NT2/D1 (cell line): Measurements from ENCODE around the gene GALNT14.
"Not testable (repeated sequence)": the region's sequence is repeated elsewhere in the genome, so short reads cannot be mapped to it uniquely, and the experiment has no call there.

Experiments
- DNase-seq: peaks from one replicate; pipeline ENCODE4 v3.0.0-alpha.2; 2011; ENCODE audit warnings: low read depth, low spot score
- H3K27me3 ChIP-seq: 2 replicates; pipeline ENCODE4 v1.6.0; 2011; ENCODE audit warnings: mild to moderate bottlenecking; ENCODE audit not compliant: insufficient read length, insufficient read depth
- H3K36me3 ChIP-seq: 2 replicates; pipeline ENCODE4 v1.6.1; 2011; ENCODE audit warnings: mild to moderate bottlenecking, low read length, mixed read lengths; ENCODE audit not compliant: insufficient read depth, insufficient read length
- H3K4me1 ChIP-seq: 2 replicates; pipeline ENCODE4 v1.5.1; 2011; ENCODE audit not compliant: insufficient read depth, insufficient read length
- H3K4me3 ChIP-seq: 2 replicates; pipeline ENCODE4 v1.5.1; 2011; ENCODE audit warnings: low read depth; ENCODE audit not compliant: insufficient read length
- H3K9ac ChIP-seq: 2 replicates; pipeline ENCODE4 v1.6.0; 2011; ENCODE audit warnings: low read depth; ENCODE audit not compliant: insufficient read length
- H3K9me3 ChIP-seq: 2 replicates; pipeline ENCODE4 v1.5.1; 2011; ENCODE audit warnings: mild to moderate bottlenecking, low read length; ENCODE audit not compliant: insufficient read depth
- SUZ12 ChIP-seq: IDR thresholded peaks from 2 replicates; pipeline ENCODE4 v1.6.1; 2011; ENCODE audit not compliant: insufficient read length, insufficient read depth; ENCODE audit errors: extremely low read depth
- YY1 ChIP-seq: IDR thresholded peaks from 2 replicates; pipeline ENCODE4 v1.6.1; 2011; ENCODE audit not compliant: insufficient read length, insufficient read depth
- ZNF274 ChIP-seq: IDR thresholded peaks from 2 replicates; pipeline ENCODE4 v1.6.1; 2011; ENCODE audit warnings: mild to moderate bottlenecking, low read depth, low read length

Gene GALNT14

GRCh38 chr2:30915486-30915885 is 222.8 kb downstream of the GALNT14 start:
- TF ChIP-seq ZNF274 (no peak), YY1 (no peak), SUZ12 (no peak)
- H3K9ac ChIP-seq: no peak overlapping the region
- no peaks in the 10 kb centered on the region for H3K27me3 ChIP-seq
- H3K36me3 ChIP-seq: peaks cover 7% of the 10 kb centered on the region
- H3K4me3 ChIP-seq: no peak overlapping the region
- DNase-seq: peak; percentile 55
- no peaks in the 10 kb centered on the region for H3K4me1 ChIP-seq
- no peaks in the 10 kb centered on the region; the same call in 1 of the 2 replicates for H3K9me3 ChIP-seq

- no peak overlapping the region for H3K9ac ChIP-seq
- H3K4me3 ChIP-seq: no peak overlapping the region
- no peak for DNase-seq
- no peaks in the 10 kb centered on the region; the same call in 1 of the 2 replicates for H3K9me3 ChIP-seq
- H3K36me3 ChIP-seq: peaks cover 7% of the 10 kb centered on the region
- no peaks in the 10 kb centered on the region for H3K27me3 ChIP-seq
- no peaks in the 10 kb centered on the region for H3K4me1 ChIP-seq
- TF ChIP-seq ZNF274 (no peak), SUZ12 (no peak), YY1 (no peak)
Observed at GRCh38 chr2:30914456-30914855, 223.8 kb downstream of the GALNT14 start.

GRCh38 chr2:30912056-30912455 is 226.2 kb downstream of the GALNT14 start:
- no peak for TF ChIP-seq ZNF274
- no peak overlapping the region for H3K4me3 ChIP-seq
- DNase-seq: no peak
- peaks cover 7% of the 10 kb centered on the region for H3K36me3 ChIP-seq
- no peaks in the 10 kb centered on the region for H3K4me1 ChIP-seq
- H3K9ac ChIP-seq: no peak overlapping the region
- no peaks in the 10 kb centered on the region; the same call in 1 of the 2 replicates for H3K9me3 ChIP-seq
- H3K27me3 ChIP-seq: no peaks in the 10 kb centered on the region

GRCh38 chr2:30911327-30911726 is 226.9 kb downstream of the GALNT14 start:
- no peak overlapping the region for H3K9ac ChIP-seq
- H3K27me3 ChIP-seq: no peaks in the 10 kb centered on the region
- TF ChIP-seq YY1 (no peak), ZNF274 (no peak), SUZ12 (no peak)
- peaks cover 7% of the 10 kb centered on the region for H3K36me3 ChIP-seq
- H3K9me3 ChIP-seq: no peaks in the 10 kb centered on the region; the same call in 1 of the 2 replicates
- no peak for DNase-seq
- H3K4me1 ChIP-seq: no peaks in the 10 kb centered on the region
- no peak overlapping the region for H3K4me3 ChIP-seq

GRCh38 chr2:30910686-30911085 is 227.6 kb downstream of the GALNT14 start:
- DNase-seq: no peak
- TF ChIP-seq YY1 (no peak), SUZ12 (no peak), ZNF274 (no peak)
- peaks cover 7% of the 10 kb centered on the region for H3K36me3 ChIP-seq
- H3K9me3 ChIP-seq: no peaks in the 10 kb centered on the region; the same call in 1 of the 2 replicates
- no peaks in the 10 kb centered on the region for H3K4me1 ChIP-seq
- no peak overlapping the region for H3K4me3 ChIP-seq
- H3K9ac ChIP-seq: no peak overlapping the region
- no peaks in the 10 kb centered on the region for H3K27me3 ChIP-seq

GRCh38 chr2:30904437-30904836 is 233.8 kb downstream of the GALNT14 start:
- H3K9me3 ChIP-seq, H3K4me1 ChIP-seq, H3K36me3 ChIP-seq, DNase-seq, H3K27me3 ChIP-seq, H3K9ac ChIP-seq, H3K4me3 ChIP-seq: not testable (repeated sequence)

GRCh38 chr2:30903326-30903725 is 234.9 kb downstream of the GALNT14 start:
- TF ChIP-seq YY1 (no peak), SUZ12 (no peak), ZNF274 (no peak)

GRCh38 chr2:30900381-30900780 is 237.9 kb downstream of the GALNT14 start:
- peaks cover 16% of the 10 kb centered on the region; the same call in 1 of the 2 replicates for H3K9me3 ChIP-seq
- no peak for DNase-seq
- no peaks in the 10 kb centered on the region for H3K27me3 ChIP-seq
- no peak overlapping the region for H3K4me3 ChIP-seq
- no peak overlapping the region for H3K9ac ChIP-seq
- H3K4me1 ChIP-seq: no peaks in the 10 kb centered on the region
- no peaks in the 10 kb centered on the region for H3K36me3 ChIP-seq
- TF ChIP-seq YY1: no peak
- no peak for TF ChIP-seq ZNF274
- no peak for TF ChIP-seq SUZ12

More at GRCh38 chr2:30903326-30903725, 234.9 kb downstream of the GALNT14 start:
- no peak overlapping the region for H3K4me3 ChIP-seq
- H3K9me3 ChIP-seq: peaks cover 6% of the 10 kb centered on the region; the same call in 1 of the 2 replicates
- no peaks in the 10 kb centered on the region for H3K4me1 ChIP-seq
- H3K36me3 ChIP-seq: no peaks in the 10 kb centered on the region
- no peak overlapping the region for H3K9ac ChIP-seq
- H3K27me3 ChIP-seq: no peaks in the 10 kb centered on the region
- no peak for DNase-seq
